ENCODE measurements around the gene BARHL1. TPM values are rescaled to one million over a fixed set of nuclear protein-coding genes. Genes with fewer than 3 reads are reported as not detected.

BARHL1 gene
- total and polyA plus RNA-seq, 2 of the 13 experiments (the other 11 are each of a cell fraction or from before 2014, with no cell fraction given): not detected

- H2AFZ ChIP-seq (ENCODE audit: low read length): no peak overlapping the region
- peaks cover 6% of the 10 kb centered on the region for H3K9me3 ChIP-seq (ENCODE audit: low read length)
- H3K4me1 ChIP-seq (ENCODE audit: insufficient read depth, low read length): 0 out of 2 replicates have a peak, but pooled peaks cover 4% of the 10 kb centered on the region
- DNase-seq (ENCODE audit: low spot score) (no peak), FAIRE-seq (no peak), ATAC-seq (no peak)
- no peaks in the 10 kb centered on the region for H3K36me3 ChIP-seq (replicated peaks in 1 of 2; ENCODE audit: control insufficient read depth in 1 of 2, insufficient read depth in 2 of 2, low read length in 2 of 2)
- H3K79me2 ChIP-seq (ENCODE audit: insufficient read depth, low read length): no peaks in the 10 kb centered on the region
- H3K4me3 ChIP-seq (replicated peaks in 1 of 3; ENCODE audit: insufficient read depth in 1 of 3, low read depth in 2 of 3, low read length in 3 of 3): no peak overlapping the region
- no peaks in the 10 kb centered on the region for H4K20me1 ChIP-seq (ENCODE audit: insufficient read depth, low read length)
- BruUV-seq (replicated peaks): no TSS peak
- CTCF ChIA-PET (ENCODE audit: low intra/inter-chr PET ratio, low total read pairs): no interaction called here
- TF ChIP-seq ZNF441 (CRISPR knock-in tag; IDR thresholded peaks at IDR 0.05; ENCODE audit: borderline replicate concordance): no peak
- no peak for TF ChIP-seq ZNF891 (CRISPR knock-in tag; IDR thresholded peaks at IDR 0.05)
- no peak for TF ChIP-seq ZZZ3 (CRISPR knock-in tag; IDR thresholded peaks at IDR 0.05; ENCODE audit: borderline replicate concordance)
- TF ChIP-seq ELK4 (CRISPR knock-in tag; IDR thresholded peaks at IDR 0.05; ENCODE audit: borderline replicate concordance): no peak
- TF ChIP-seq SOX6 (IDR thresholded peaks at IDR 0.05): no peak
- TF ChIP-seq SOX6 (CRISPR knock-in tag; IDR thresholded peaks at IDR 0.05): no peak
- TF ChIP-seq NR2F2 (IDR thresholded peaks at IDR 0.05; ENCODE audit: borderline replicate concordance, low read depth): no peak
- no peak for TF ChIP-seq HMGA1 (CRISPR knock-in tag; conservative IDR thresholded peaks at IDR 0.05)
- no peak for TF ChIP-seq MBD4 (IDR thresholded peaks at IDR 0.05; ENCODE audit: borderline replicate concordance, low read length)
- no peak for TF ChIP-seq ZNF552 (CRISPR knock-in tag; IDR thresholded peaks at IDR 0.05; ENCODE audit: borderline replicate concordance)
- no peak for TF ChIP-seq MAFK (conservative IDR thresholded peaks at IDR 0.05 in 1 of 2, IDR thresholded peaks at IDR 0.05 in 1 of 2; ENCODE audit: low read length in 2 of 2)
- no peak for TF ChIP-seq KIAA2018 (CRISPR knock-in tag; IDR thresholded peaks at IDR 0.05; ENCODE audit: borderline replicate concordance)
- POLR2A ChIA-PET: no interaction called here
- no peak overlapping the region for H3K9ac ChIP-seq (ENCODE audit: insufficient read depth, low read depth, low read length)
- in situ Hi-C loops (cut with HindIII; ENCODE audit: extremely low pct_ligation_motif_present, low pct_unique_long_range_greater_than_20kb) (no loop called here), intact Hi-C loops (cut with micrococcal nuclease; ENCODE audit: unreplicated experiment) (no loop called here)
- no peak overlapping the region for H3K27ac ChIP-seq (ENCODE audit: extremely low read length, insufficient read depth, low read length)
- 0% methylated on average over 1 of the region's 12 CpGs for WGBS (ENCODE audit: low lambda C conversion rate)
- peaks cover 5 to 43% of the 10 kb centered on the region in 2 experiments; a peak in 3 of 5 replicates for H3K27me3 ChIP-seq (ENCODE audit: control insufficient read depth in 1 of 2, insufficient read depth in 2 of 2, low read length in 2 of 2)
- no peak overlapping the region for H3K4me2 ChIP-seq (ENCODE audit: low read depth, low read length)
Observed at GRCh38 chr9:132537352-132537751, 45.1 kb upstream of the BARHL1 start.

Data from HepG2 (cell line).